Stimulated activated CD4-positive, alpha-beta T cell treated with anti-CD3 and anti-CD28 coated beads, Interleukin-1b, Interleukin-23, amount 100 ng/mL, for 48 hours (primary cell): ENCODE results near the gene HGD.
A peak's percentile ranks its signal among the peaks of the same experiment; 100 is the strongest.
"Not testable (repeated sequence)": the region's sequence is repeated elsewhere in the genome, so short reads cannot be mapped to it uniquely, and the experiment has no call there.

Source experiments
- DNase-seq: peaks from one replicate; pipeline ENCODE4 v3.0.0-alpha.2; 2020

HGD gene

GRCh38 chr3:120637851-120638559 is 44.0 kb downstream of the HGD start:
- DNase-seq, result no peak

GRCh38 chr3:120636795-120637401 is 45.1 kb downstream of the HGD start:
- no peak for DNase-seq

- DNase-seq, result no peak
Observed at GRCh38 chr3:120634539-120634938, 47.5 kb downstream of the HGD start.

GRCh38 chr3:120625159-120625586 is 56.9 kb downstream of the HGD start:
- no peak for DNase-seq

GRCh38 chr3:120623727-120624093 is 58.3 kb downstream of the HGD start:
- DNase-seq, result no peak

- DNase-seq, result peak; percentile 17
Observed at GRCh38 chr3:120622870-120623726, 58.9 kb downstream of the HGD start.

- DNase-seq, result no peak
Observed at GRCh38 chr3:120622457-120622856, 59.6 kb downstream of the HGD start.

- DNase-seq, result not testable (repeated sequence)
Observed at GRCh38 chr3:120616745-120617144, 65.3 kb downstream of the HGD start.

- DNase-seq, result no peak
Observed at GRCh38 chr3:120615847-120616609, 66.0 kb downstream of the HGD start.

GRCh38 chr3:120614765-120615164 is 67.3 kb downstream of the HGD start:
- no peak for DNase-seq

GRCh38 chr3:120608506-120608905 is 73.5 kb downstream of the HGD start:
- no peak for DNase-seq

GRCh38 chr3:120604784-120605183 is 77.3 kb downstream of the HGD start:
- no peak for DNase-seq

GRCh38 chr3:120604382-120604781 is 77.7 kb downstream of the HGD start:
- no peak for DNase-seq

- DNase-seq, result no peak
Observed at GRCh38 chr3:120602682-120603081, 79.4 kb downstream of the HGD start.

GRCh38 chr3:120601554-120601953 is 80.5 kb downstream of the HGD start:
- DNase-seq, result no peak

GRCh38 chr3:120599211-120599610 is 82.8 kb downstream of the HGD start:
- DNase-seq, result no peak

GRCh38 chr3:120597445-120598049 is 84.5 kb downstream of the HGD start:
- no peak for DNase-seq

GRCh38 chr3:120596853-120597223 is 85.2 kb downstream of the HGD start:
- DNase-seq, result no peak

- DNase-seq, result peak; percentile 97
Observed at GRCh38 chr3:120596116-120596852, 85.8 kb downstream of the HGD start, which contains the start of gene NDUFB4. NDUFB4 (plus strand) TSS chr3:120596336; CDS start chr3:120596360, 24 bp downstream.

GRCh38 chr3:120595788-120596115 is 86.3 kb downstream of the HGD start:
- DNase-seq, result no peak

- no peak for DNase-seq
Observed at GRCh38 chr3:120587332-120587975, 94.6 kb downstream of the HGD start.
